GM12873 (cell line): ENCODE data around the gene SLC17A5.

Experiments
- CTCF ChIP-seq: IDR thresholded peaks from 2 replicates; pipeline ENCODE4 v1.5.1; 2012; ENCODE audit warnings: low read depth, mild to moderate bottlenecking, moderate library complexity, low read length, control low read depth; ENCODE audit not compliant: insufficient read depth; ENCODE audit errors: missing control alignments

SLC17A5 gene

DNA sequence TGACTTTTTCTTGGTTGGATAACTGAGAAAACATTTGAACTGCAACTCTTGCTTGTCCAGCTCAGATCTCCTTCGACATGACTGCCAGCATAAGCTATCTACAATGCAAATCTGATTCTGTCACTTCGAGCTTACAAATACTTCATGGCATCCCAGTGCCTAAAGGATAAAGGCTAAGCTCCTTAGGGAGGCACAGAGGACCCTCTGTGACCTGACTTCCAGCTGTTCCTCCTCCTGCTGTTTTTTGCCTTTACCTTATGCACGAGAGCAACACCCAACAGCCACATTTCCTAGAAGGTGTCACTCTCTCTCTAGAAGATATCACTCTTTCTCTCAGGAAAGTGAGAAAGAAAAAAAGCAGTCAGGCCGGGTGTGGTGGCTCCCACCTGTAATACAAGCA, 23.4 kb downstream of the SLC17A5 start:
- no peak for TF ChIP-seq CTCF

DNA sequence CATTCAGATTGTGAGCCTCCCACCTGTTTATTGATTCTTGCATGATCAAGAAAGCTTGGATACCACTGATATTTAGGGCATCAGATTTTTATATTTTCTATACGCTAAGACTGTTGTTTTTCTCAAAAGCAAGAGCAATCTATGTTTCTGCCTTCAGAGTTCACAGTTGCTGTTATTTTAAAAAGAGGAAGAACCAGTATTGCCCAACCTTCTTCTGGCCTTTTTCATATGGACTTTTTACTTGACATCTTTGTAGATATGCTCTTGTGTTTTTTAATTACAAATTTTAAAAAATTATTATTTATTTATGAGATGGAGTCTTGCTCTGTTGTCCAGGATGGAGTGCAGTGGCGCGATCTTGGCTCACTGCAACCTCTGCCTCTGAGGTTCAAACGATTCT, 28.9 kb downstream of the SLC17A5 start:
- no peak for TF ChIP-seq CTCF

DNA sequence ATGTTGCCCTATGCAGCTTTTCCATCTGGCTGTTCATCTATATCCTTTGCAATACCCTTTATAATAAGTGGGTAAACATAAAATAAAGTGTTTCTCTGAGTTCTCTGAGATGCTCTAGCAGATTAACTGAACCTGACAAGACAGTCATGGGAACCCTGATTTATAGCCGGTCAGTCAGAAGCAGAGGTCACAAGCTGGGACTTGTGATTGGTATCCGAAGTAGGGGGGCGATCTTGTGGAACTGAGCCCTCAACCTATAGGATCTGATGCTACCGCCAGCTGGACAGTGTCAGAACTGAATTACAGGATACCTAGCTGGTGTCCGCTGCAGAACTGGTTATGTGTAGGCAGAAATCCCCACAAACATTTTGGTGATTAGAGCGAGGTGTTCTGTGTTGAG, 39.0 kb downstream of the SLC17A5 start:
- TF ChIP-seq CTCF, result no peak

- TF ChIP-seq CTCF, result no peak
These were observed 39.8 kb downstream of the SLC17A5 start for GRCh38 chr6:73613806-73614536.

DNA sequence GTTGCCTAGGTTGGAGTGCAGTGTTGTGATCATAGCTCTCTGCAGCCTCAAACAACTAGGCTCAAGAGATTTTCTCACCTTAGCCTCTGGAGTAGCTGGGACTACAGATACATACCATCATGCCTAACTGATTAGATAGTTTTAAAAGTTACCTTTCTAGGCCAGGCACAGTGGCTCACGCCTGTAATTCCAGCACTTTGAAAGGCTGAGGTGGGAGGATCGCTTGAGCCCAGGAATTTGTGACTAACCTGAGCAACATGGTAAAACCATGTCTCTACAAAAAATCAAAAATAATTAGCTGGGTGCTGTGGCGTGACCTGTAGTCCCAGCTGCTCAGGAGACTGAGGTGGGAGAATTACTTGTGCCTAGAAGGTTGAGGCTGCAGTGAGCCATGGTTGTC, 41.2 kb downstream of the SLC17A5 start:
- TF ChIP-seq CTCF, result no peak

DNA sequence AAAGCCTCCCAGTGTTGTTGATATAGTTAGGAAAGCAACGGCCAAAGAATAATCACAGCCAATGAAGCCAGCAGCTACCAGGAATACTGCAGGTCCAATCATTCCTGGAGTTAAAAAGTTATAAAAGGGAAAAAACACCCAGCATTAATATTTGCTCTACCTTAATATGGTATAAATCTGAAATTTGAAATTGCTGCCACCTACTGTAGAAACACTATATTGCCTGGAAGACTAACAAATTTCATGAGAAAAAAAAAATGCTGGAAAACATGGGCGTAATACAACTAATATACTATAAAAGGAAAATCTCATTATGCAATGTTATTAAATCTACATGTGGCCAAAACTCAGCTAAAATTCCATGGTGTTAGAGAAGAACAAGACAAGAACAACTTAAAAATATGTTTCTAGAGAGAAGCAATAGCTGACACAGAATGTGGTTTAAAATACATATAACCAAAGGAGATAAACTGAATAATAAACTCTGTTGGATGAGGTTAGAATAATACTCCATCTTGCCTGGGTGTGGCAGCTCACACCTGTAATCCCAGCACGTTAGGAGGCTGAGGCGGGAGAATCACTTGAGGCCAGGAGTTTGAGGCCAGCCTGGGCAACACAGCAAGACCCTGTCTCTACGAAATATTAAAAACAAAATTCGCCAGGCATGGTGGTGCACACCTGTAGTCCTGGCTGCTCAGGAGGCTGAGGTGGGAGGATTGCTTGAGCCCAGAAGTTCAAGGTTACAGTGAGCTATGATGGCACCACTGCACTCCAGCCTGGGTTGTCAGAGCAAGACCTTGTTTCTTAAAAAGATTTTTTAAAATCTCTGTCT, 43.1 kb downstream of the SLC17A5 start:
- TF ChIP-seq CTCF, result peak; percentile 41

GRCh38 chr6:73608761-73609160, 45.0 kb downstream of the SLC17A5 start:
- TF ChIP-seq CTCF, result no peak
